ENCODE results near the gene PEPD. TPM values are rescaled to one million over a fixed set of nuclear protein-coding genes. Genes with fewer than 3 reads are reported as not detected.

Gene PEPD
- polyA plus RNA-seq, 1 donor from 2014 or later, result 43.9 TPM

DNA sequence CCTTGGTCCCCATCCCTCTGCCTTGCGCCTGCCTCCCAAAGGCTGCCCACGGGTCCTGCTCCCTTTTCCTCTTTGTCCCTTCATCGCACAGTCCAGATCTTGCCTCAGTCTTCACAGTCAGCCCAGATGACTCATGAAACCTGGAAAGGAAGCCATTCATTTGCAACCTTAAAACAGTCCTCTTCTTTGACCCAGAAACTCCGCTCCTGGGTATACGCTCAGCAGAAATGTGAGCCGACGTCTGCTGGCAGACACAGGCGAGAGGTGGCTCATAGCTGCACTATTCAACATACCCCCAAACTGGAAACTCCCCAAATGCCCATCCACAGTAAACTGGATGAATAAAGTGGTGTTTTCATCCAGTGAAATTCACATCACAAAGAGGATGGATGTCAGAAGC, 13.6 kb upstream of the PEPD start:
- Histone ChIP-seq H3F3A (ENCODE audit: insufficient read depth, low read length, poor library complexity, severe bottlenecking) (no peaks in the 10 kb centered on the region), H3K9ac (ENCODE audit: low read length) (no peak overlapping the region), H2AFZ (ENCODE audit: low read depth, low read length) (no peak overlapping the region), H3K36me3 (ENCODE audit: insufficient read depth, low read length) (no peaks in the 10 kb centered on the region), H3K79me2 (replicated peaks; ENCODE audit: insufficient read depth, low read length) (no peaks in the 10 kb centered on the region), H3K4me3 (ENCODE audit: low read length) (no peak overlapping the region), H3K27ac (ENCODE audit: low read length) (no peak overlapping the region), H3K27me3 (ENCODE audit: insufficient read depth, low read depth, low read length) (no peaks in the 10 kb centered on the region), H3K4me2 (ENCODE audit: low read length) (no peak overlapping the region), H3K9me3 (ENCODE audit: low read length) (no peaks in the 10 kb centered on the region), H3K9me2 (ENCODE audit: insufficient read depth, low read length) (no peaks in the 10 kb centered on the region), H4K20me1 (ENCODE audit: insufficient read depth) (no peaks in the 10 kb centered on the region)
- TF ChIP-seq EZH2 (IDR thresholded peaks at IDR 0.05; ENCODE audit: borderline replicate concordance, insufficient read depth, low read length, poor library complexity, severe bottlenecking) (no peak), RAD21 (conservative IDR thresholded peaks at IDR 0.05) (no peak), SMC3 (conservative IDR thresholded peaks at IDR 0.05; ENCODE audit: poor library complexity) (no peak), CTCF (IDR thresholded peaks at IDR 0.05; ENCODE audit: poor library complexity, severe bottlenecking) (no peak), REST (IDR thresholded peaks at IDR 0.05; ENCODE audit: borderline replicate concordance) (no peak), TAF1 (IDR thresholded peaks at IDR 0.05; ENCODE audit: low read depth) (no peak), POLR2AphosphoS5 (IDR thresholded peaks at IDR 0.05) (no peak), EP300 (conservative IDR thresholded peaks at IDR 0.05; ENCODE audit: poor library complexity, severe bottlenecking) (no peak), MXI1 (conservative IDR thresholded peaks at IDR 0.05; ENCODE audit: poor library complexity, severe bottlenecking) (no peak)

- Histone ChIP-seq H3K27ac (ENCODE audit: low read length) (peak overlapping the region; percentile 71), H3K4me3 (ENCODE audit: low read length) (peak overlapping the region; percentile 46), H3K9me3 (ENCODE audit: low read length) (no peaks in the 10 kb centered on the region), H3K36me3 (ENCODE audit: insufficient read depth, low read length) (no peaks in the 10 kb centered on the region), H3K79me2 (replicated peaks; ENCODE audit: insufficient read depth, low read length) (no peaks in the 10 kb centered on the region), H3K4me2 (ENCODE audit: low read length) (peak overlapping the region; percentile 2), H3K9ac (ENCODE audit: low read length) (peak overlapping the region; percentile 55), H3F3A (ENCODE audit: insufficient read depth, low read length, poor library complexity, severe bottlenecking) (no peaks in the 10 kb centered on the region), H4K20me1 (ENCODE audit: insufficient read depth) (no peaks in the 10 kb centered on the region), H3K27me3 (ENCODE audit: insufficient read depth, low read depth, low read length) (no peaks in the 10 kb centered on the region), H3K9me2 (ENCODE audit: insufficient read depth, low read length) (no peaks in the 10 kb centered on the region), H2AFZ (ENCODE audit: low read depth, low read length) (peak overlapping the region; percentile 48)
- TF ChIP-seq EZH2 (IDR thresholded peaks at IDR 0.05; ENCODE audit: borderline replicate concordance, insufficient read depth, low read length, poor library complexity, severe bottlenecking) (no peak), REST (IDR thresholded peaks at IDR 0.05; ENCODE audit: borderline replicate concordance) (peak; percentile 83), POLR2AphosphoS5 (IDR thresholded peaks at IDR 0.05) (peak; percentile 41), CTCF (IDR thresholded peaks at IDR 0.05; ENCODE audit: poor library complexity, severe bottlenecking) (no peak), EP300 (conservative IDR thresholded peaks at IDR 0.05; ENCODE audit: poor library complexity, severe bottlenecking) (peak; percentile 52), MXI1 (conservative IDR thresholded peaks at IDR 0.05; ENCODE audit: poor library complexity, severe bottlenecking) (no peak), RAD21 (conservative IDR thresholded peaks at IDR 0.05) (no peak), TAF1 (IDR thresholded peaks at IDR 0.05; ENCODE audit: low read depth) (no peak), SMC3 (conservative IDR thresholded peaks at IDR 0.05; ENCODE audit: poor library complexity) (peak; percentile 14)
These were observed 11.4 kb upstream of the PEPD start for GRCh38 chr19:33532859-33533460.
